ENCODE measurements around the gene SDF4.
"Not testable (repeated sequence)": the region's sequence is repeated elsewhere in the genome, so short reads cannot be mapped to it uniquely, and the experiment has no call there.

The SDF4 gene

DNA sequence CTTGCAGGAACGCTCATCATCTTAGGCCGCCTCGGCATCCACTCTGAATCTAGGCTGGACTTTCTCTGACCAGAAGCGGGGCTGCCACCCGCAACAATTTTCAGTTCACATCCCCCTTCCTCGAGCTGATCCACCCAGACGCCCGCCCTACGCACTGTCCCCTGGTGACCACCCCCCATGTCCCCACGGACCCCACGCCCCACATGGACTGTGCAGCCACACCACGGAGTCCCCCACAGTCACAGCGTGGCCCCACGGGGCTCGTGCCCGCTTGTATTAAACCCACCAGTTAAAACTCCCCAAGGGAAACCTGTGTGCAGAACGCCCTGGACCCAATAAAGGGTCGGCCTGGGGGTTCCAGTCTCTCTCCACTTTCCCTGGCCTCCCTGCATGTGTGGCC lies 27.7 kb upstream of the SDF4 start:
- DNase-seq (ENCODE audit: low read depth), result no peak

DNA sequence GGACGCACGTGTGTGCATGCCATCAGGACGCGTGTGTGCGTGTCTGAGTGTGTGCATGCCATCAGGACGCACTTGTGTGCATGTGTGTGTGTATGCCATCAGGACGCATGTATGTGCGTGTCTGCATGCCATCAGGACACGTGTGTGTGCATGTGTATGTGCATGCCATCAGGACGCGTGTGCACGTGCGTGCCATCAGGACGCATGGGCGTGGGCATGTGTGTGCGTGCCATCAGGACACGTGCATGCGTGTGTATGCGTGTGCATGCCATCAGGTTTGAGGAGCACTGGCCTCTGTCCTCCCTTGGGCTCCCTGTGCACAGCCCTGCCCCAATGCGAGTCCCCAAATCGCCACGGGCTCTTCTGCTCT lies 27.3 kb upstream of the SDF4 start:
- DNase-seq (ENCODE audit: low read depth), result no peak

DNA sequence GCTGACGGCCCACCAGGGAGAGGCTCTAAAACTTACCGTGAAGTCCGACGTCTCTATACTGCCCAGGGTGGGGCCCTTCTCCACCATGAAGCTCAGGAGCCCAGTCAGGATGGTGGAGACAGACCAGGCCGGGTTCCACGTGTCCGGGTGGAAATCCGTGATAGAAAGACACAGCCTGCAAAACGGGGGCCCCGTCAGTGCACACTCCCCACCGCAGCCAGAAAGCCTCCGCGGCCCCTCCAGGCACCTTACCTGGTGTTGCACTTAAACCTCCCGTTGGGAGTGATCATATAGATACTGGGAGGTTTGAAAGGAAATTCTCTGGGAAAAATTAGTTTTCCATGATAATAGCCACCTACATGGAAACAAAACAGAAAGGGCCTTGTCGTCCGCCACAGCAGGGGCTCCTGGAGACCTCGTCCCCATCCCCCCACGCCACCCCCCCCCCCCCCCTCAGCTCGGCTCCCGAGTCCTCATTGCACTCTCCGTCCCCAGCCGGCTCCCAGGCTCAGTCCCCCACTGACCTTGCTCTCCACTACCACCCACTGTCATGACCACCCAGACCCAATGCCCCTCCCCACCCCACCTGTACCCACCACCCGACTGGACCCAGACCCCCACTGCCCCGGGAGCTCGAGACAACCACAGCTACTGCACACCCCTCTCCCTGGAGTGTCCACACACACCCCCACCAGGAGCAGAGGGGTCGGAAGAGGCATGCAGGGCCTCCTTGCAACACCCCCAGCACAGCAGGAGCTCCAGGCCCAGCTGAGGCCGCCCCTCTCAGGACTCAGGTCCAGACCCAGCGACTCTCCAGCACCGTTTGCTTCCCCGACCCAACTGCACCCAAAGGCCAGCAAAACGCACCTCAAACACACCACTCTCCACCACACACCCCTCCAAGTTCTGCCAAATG lies 25.4 kb upstream of the SDF4 start:
- no peak for DNase-seq (ENCODE audit: low read depth)

DNA sequence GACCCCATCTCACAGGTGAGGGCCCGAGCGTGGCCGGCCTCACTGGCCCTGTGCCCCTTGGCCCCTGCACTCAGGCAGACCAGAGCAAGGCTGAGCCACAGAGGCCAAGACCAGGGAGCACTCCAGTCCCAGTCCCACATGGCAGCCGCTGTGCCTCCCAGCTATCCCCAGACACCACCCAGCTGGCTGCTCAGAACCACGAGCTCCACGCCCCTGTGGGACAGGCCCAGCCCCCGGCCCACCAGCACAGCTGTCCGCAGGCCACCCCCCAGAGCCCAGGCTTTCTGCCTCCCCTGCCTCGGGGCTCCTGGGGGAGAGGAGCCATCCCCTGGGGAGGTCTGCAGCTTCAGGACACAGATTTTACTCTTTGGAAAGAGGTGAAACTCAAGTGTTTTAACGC lies 23.8 kb upstream of the SDF4 start:
- DNase-seq (ENCODE audit: low read depth), result no peak

DNA sequence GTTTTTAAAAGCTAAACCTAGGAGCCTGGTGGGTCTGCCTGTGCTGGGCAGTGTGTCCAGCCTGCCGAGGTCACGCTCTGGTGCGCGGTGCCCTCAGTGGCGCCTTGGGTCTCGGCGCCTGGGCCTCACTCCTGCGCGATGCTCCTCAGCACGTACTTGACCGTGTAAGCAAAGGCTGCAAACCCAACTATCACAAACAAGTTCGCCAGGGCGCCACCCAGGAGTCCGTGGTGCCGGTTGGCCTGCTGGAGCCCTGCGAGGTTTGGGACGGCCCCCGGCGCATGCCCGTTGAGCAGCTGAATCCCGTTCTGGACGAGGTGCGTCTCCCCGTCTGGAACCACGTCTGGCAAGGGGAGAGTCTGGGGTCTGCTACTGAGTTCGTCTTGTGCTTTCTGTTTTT lies 23.3 kb upstream of the SDF4 start:
- DNase-seq (ENCODE audit: low read depth), result no peak

DNA sequence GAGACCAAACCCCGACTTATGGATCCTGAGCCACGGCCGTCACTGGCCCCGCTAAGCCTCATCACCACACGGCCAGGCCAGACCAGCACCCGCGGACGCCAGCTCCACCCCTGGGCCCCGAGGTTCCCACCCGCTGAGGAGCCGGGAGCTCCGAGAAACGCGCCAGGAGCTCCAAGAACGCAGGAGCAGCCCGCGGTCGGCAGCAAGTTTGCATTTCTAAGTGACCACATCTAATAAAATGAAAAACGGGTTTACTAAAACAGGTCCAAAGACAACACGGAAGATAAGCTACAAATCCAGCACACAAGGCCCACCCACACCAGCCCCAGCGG lies 22.8 kb upstream of the SDF4 start:
- no peak for DNase-seq (ENCODE audit: low read depth)

DNA sequence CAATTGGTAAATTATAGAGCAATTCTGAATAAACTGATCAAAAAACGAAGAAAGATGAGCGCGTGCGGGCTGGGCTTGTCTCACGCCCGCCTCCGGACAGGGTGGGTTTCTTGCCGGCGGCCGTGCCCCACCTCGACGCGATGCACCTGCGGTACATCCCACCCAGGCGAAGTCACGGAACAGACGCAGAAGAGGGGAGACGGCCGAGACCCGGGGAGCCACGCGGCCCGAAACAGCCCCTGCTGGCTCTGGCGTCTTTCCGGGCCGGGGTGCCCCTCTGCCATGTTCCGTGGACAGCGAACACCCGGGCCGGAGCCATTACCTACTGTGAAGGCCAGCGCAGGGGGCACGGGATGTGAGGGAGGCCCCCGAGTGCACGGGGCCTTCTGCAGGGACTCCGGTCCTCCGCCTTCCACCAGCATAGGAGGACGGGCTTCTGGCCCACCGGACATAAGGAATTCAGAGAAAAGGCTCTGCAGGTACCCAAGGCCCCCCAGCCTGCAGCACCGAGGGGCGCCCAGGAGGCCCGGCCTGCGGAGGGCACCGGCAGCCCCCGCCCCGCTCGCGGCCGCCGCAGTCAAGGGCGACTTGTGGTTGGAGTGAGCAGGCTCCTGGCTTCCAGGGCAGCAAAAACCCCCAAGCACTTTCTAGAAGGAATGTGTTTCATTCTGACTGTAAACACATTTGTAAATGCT lies 22.3 kb upstream of the SDF4 start:
- no peak for DNase-seq (ENCODE audit: low read depth)

DNA sequence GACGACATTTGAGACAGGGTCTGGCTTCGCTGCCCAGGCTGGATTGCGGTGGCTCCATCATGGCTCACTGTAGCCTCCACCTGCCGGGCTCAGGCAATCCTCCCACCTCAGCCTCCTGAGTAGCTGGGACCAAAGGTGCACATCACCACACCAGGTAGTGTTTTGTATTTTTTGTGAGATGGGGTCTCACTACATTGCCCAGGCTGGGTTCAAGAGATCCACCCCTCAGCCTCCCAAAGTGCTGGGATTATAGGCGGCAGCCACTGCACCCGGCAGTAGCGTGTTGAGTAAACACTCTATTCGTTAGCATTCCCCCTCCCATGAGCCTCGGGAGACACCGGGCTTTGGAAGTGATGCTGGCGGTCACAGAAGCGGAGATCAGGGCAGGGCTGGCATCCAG lies 21.5 kb upstream of the SDF4 start:
- no peak for DNase-seq (ENCODE audit: low read depth)

DNA sequence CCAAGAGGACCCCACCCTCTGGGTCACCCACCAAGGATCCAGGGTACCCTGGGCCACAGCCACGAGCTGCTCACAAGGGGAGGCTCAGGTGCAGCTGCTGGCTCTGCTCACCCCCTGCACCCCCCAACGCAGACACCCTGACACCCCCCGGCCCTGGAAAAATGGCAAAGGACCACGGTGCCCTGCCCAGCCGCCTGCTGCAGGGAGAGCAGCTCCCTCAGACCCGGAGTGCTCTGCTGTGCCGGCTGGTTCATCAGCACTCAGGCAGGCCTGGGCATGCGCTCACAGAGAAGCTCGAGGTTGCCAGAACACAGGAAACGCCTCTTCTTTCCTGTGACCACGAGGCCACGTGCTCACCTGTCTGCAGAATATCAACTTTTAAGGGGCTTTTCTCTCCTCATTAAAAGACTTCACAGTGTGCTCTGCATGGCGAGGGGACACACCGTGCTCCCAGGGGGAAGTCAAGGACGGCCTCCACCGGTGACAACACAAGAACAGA lies 19.0 kb upstream of the SDF4 start:
- no peak for DNase-seq (ENCODE audit: low read depth)

DNA sequence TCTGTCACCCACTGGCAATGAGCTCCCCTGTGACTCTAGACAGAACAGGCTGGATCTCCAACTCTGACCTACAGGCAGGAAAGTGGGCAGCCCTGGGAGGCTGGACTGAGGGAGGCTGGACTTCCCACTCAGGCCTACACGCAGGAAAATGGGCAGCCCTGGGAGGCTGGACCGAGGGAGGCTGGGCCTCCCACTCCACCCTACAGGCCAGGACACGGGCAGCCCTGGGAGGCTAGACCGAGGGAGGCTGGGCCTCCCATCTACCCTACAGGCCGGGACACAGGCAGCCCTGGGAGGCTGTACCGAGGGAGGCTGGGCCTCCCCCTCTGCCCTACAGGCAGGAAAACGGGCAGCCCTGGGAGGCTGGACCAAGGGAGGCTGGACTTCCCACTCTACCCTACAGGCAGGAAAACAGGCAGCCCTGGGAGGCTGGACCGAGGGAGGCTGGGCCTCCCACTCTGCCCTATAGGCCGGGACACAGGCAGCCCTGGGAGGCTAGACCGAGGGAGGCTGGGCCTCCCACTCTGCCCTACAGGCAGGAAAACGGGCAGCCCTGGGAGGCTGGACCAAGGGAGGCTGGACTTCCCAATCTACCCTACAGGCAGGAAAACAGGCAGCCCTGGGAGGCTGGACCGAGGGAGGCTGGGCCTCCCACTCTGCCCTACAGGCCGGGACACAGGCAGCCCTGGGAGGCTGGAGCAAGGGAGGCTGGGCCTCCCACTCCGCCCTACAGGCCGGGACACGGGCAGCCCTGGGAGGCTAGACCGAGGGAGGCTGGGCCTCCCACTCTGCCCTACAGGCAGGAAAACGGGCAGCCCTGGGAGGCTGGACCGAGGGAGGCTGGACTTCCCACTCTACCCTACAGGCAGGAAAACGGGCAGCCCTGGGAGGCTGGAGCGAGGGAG lies 16.5 kb upstream of the SDF4 start:
- DNase-seq (ENCODE audit: low read depth), result not testable (repeated sequence)

DNA sequence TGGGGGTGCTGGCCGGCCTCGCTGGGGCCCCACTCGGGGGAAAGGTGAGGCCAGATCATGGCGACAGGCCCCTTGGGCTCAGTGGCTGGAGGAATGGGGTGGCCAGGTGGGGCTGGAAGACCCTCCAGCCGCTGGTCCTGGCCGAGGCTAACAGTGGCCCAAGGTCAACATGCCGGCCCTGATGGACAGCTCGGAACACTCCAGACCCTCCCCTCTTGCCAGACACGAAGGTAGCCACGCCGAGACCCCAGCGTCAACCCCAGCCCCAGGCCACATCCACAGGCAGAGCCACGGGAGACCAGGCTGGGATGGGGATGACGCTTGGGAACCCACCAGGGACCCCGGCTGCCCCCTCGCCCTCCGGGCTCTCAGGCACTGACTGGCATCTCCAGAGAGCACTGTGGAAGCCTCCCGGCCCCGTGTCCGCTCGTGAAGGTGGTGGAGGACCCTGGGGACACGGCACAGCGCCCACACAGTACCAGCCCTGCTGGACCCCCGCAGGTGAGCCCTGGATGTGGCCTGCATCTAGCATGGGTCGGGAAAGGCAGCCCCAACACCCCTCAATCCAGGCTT lies 15.6 kb upstream of the SDF4 start:
- DNase-seq (ENCODE audit: low read depth), result no peak

DNA sequence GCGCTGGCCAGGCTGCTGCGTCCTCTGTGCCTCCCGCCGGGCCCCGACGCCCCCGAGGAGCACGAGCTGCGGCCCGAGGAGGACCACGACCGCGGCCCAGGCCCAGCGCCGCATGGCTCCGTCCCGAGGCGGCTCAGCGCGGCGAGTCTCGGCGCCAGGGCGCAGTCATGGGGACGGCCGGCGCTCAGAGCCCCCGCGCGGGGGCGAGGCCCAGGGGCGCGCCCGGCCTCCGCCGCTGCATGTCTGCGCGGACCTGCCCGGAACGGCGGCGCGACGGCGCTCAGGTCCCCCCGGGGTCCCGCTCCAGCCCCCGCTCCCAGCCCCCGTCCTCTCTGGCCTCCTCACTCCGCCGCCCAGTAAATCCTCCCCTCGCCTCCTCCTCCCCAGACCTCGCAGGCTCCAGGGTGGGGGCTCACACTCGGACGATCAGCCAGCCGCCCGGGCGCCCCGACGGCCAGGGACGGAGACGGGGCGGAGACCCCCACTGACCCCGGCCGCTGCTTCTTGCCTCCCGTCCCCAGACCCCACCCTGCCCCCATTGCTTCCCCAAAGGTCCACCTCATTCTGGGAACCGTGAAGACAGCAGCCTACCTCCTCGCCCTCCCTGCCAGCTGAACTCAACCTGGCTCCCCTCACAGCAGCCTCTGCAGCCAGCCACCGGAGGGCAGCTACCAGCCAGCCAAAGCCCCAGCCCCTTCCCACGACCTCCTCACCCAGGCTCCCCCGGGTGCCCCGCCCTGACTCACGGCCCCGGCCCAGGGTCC lies 15.0 kb upstream of the SDF4 start, which contains the start of gene C1QTNF12:
Gene C1QTNF12 (minus strand): TSS at position 146 of the 764 bp plus-strand sequence. CDS start 32 bp downstream, at position 114.
- DNase-seq (ENCODE audit: low read depth), result no peak

DNA sequence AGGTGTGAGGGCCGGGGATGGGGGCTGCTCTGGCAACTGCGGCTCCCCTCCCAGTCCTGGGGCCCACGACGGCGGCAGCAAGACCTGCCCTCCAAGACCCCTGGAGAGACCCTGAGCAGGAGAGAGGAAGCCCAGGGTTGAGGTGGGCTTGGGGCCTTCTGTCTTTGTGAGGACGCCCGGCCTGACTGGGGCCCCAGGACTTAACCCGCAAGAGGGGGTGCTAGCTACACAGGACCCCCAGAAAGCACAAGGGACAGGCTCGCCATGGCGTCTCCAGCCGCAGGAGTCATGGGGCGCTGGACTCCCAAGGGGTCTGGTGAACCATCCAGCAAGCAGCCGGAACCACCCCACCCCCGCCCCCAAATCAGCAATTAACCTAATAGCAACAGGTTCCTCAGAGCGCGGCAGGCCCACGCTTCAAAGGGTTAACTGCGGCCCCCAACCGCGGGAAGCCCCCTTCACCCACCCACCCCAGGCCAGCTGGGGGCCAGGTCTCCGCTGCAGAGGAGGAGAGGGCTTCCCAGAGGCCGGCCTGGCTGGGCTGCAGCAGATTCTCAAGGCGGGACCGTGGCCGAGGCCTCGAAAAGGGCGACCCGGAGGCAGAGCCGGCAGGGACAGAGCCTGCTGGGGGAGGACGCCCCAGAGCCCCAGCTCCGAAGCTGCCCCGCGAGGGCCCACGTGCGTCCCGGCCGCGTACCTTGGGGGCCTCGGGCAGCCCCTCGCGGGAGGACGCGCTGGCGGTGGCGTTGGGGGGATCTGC lies 14.2 kb upstream of the SDF4 start:
- DNase-seq (ENCODE audit: low read depth), result no peak

DNA sequence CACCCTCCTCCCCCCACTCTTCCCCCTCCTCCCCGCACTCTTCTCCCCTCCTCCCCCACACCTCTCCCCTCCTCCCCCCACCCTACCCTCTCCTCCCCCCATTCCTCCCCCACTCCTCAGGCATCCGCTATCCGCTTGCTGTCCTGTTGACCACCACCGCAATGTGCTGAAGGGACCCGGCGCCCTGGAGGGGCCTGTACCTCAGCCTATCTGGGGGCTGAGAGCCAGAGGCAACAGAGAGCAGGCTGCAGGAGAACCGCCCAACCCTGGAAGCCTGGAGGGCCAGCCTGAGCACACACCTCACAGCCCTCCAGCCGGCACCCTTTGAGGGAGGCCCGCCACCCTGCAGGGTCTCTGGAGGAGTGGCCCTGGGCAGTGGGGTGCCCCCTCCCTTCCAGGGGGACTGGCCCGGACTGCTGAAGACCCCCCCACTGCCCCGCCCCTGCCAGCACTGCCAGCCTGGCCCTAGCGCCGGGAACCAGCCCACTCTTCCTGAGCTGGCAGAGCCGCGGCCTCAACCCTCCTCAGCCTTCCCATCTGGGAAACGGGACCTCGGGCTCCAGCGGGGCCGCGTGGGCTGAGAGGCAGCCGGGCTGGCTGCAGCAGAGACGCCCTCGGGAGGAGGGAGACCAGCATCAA lies 13.5 kb upstream of the SDF4 start:
- DNase-seq (ENCODE audit: low read depth), result no peak

DNA sequence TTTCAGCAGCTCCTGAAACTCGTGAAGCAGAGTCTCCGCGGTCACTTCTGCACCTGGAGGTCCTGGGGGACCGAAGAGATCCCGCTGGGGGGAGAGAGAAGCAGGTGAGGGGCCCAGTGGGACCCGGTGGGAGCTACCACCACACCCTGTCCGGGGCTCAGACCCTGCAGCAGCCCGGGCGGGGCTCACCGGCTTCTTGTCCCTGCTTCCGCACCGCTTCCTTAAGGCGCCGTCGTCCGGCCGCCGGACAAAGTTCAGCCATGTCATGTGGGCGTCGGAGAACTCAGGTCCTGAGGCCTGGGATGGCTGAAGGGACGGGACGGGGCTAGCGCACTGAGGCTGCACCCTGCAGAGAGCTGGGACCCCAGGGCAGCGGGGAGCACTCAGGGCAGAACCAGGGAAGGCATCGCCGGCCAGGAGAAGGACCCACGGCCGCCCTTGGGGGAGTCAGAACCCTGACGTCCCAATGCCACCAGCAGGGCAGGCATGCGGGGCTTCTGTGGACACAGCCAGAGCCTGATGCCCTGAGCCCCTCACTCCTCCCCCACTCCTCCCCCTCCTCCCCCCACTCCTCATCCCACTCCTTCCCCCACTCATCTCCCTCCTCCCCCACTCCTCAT lies 12.5 kb upstream of the SDF4 start:
- DNase-seq (ENCODE audit: low read depth), result no peak

DNA sequence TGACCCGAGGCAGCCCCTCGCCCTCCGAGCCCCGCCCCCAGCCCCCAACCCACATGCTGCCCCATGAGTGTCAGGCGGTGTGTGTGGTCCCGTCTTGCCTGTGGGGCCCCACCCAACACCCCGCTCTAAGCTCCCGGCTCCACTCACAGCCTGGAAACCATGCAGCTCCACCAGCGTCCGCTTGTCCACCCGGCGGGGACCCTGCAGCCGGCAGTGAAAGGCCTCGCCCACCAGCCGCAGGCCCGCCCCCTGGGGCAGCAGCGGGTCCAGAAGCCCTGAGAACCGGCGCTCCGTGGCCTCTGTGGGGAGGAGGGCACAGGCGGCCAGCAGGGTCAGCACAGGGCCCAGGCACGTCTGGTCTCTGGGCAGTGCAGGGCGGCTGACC lies 12.0 kb upstream of the SDF4 start:
- DNase-seq (ENCODE audit: low read depth), result no peak

DNA sequence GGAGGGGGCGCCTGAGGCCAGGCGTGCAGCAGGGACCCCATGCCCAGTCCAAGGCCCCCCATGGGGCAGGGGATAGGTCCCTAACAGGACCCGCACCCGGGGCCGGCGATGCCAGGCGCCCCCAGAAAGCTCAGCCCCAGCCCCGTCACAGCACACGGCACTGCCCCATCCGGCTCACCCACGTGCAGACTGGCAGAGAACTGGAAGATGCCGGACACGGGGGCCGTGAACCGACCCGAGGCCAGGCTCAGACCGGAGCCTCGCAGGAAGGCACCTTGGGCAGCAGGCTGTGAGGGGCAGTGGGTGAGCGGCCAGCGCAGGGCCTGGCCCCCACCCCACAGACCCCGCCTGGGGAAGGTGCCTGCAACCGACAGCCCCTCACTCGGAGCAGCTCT lies 11.5 kb upstream of the SDF4 start:
- DNase-seq (ENCODE audit: low read depth), result no peak

DNA sequence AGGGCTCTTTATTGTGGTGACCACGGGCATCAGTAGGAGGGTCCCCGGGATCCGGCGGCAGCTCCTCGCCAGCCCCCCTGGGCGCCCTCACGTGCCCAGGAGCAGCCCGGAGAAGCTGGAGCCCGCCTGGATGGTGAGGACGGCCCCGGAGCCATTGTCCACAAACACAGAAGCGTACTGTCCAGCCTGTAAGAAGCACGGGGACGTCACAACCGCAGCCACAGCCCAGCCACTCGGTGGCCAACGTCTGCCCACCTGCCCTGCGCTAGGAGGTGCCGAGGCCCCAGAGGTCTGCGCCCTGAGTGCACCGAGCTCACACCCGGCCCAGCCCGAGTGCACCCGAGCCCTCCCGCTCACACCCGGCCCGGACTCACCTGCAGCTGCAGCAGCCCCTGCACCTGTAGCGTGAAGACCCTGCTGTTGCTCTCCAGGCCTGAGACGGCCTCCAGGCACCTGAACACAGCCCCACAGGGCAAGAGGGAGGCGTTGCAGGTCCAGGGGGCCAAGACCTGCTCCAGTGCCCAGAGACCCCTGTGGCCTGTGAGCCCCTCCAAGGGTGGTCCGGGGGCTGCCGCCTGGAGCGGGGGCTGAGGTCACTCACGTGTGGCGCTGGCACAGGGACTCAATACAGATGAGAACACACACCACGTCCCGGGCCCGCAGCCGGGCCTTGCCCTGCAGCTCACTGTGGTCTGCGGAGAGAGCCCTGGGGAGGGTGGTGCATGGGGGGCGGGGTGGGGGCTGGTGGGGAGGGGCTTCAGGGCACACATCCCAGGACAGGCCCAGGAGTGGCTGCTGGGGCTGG lies 10.9 kb upstream of the SDF4 start:
- no peak for DNase-seq (ENCODE audit: low read depth)
